HG02938 (cell line): Measurements from ENCODE around the gene GGT5.

Experiments
- ATAC-seq: cut with Tn5 transposase; IDR thresholded peaks from one replicate; pipeline ENCODE4 v1.9.1; 2021; ENCODE audit warnings: mild to moderate bottlenecking, moderate library complexity; ENCODE audit not compliant: unreplicated experiment

The GGT5 gene

GRCh38 chr22:24171822-24172221 lies 73.1 kb downstream of the GGT5 start:
- no peak for ATAC-seq

DNA sequence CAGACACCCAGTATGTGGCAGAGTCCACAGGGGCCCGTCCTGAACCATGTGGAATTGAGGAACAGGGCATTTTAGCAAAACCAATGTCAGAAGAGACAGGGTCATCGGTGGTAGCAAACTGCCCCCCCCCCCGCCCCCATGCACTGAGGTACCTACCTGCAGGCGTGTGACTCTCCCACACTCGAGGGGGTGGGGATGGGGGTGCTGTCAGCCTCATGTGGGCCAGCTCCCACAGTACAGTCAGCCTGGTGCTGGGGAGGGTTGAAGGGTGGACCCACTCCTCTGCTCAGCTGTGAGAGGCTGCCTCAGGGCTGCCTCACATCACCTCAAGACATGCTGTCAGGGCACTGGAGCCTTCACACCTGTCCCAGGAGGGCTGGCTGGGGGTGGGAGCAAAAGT lies 74.2 kb downstream of the GGT5 start:
- ATAC-seq, result no peak

- ATAC-seq, result no peak
These were observed 74.7 kb downstream of the GGT5 start for GRCh38 chr22:24170188-24170587.
